Stimulated activated naive CD8-positive, alpha-beta T cell treated with anti-CD3 and anti-CD28 coated beads, Interleukin-15, amount 100 ng/mL, for 72 hours (primary cell): ENCODE data around the gene MTNR1A.
"Not testable (repeated sequence)": the region's sequence is repeated elsewhere in the genome, so short reads cannot be mapped to it uniquely, and the experiment has no call there.

Experiments
- ATAC-seq: fragments of 150-1000 bp; cut with Tn5 transposase; 2 replicates; pipeline ENCODE4 v1.10.0; 2021; ENCODE audit warnings: mild to moderate bottlenecking, moderate library complexity
- DNase-seq, 2 donors: peaks; one replicate each; pipeline ENCODE4 v3.0.0; 2021 to 2022
- H3K27ac Mint-ChIP-seq, 2 donors: one replicate each; pipeline ENCODE4 v1.8.0; 2022; ENCODE audit warnings: mild to moderate bottlenecking in 2 of 2, mixed read lengths in 2 of 2, moderate library complexity in 2 of 2
- H3K27me3 Mint-ChIP-seq: one replicate; pipeline ENCODE4 v1.8.0; 2022; ENCODE audit warnings: mixed read lengths
- H3K4me1 Mint-ChIP-seq: one replicate; pipeline ENCODE4 v1.8.0; 2022; ENCODE audit warnings: mild to moderate bottlenecking, mixed read lengths
- H3K4me3 Mint-ChIP-seq, 2 donors: one replicate each; pipeline ENCODE4 v1.8.0; 2022; ENCODE audit warnings: mild to moderate bottlenecking in 2 of 2, mixed read lengths in 2 of 2, moderate library complexity in 1 of 2
- H3K9me3 Mint-ChIP-seq, 2 donors: one replicate each; pipeline ENCODE4 v1.8.0; 2022; ENCODE audit warnings: mixed read lengths in 2 of 2

Gene MTNR1A

GRCh38 chr4:186537843-186538521 lies 17.4 kb downstream of the MTNR1A start:
- Mint-ChIP-seq H3K4me1 (no peaks in the 10 kb centered on the region), H3K4me3 (no peak overlapping the region), H3K9me3 (peaks cover 4 to 12% of the 10 kb centered on the region in 2 donors), H3K27ac (no peak overlapping the region), H3K27me3 (no peaks in the 10 kb centered on the region)
- ATAC-seq (no peak), DNase-seq (no peak)

GRCh38 chr4:186536285-186536684 lies 19.1 kb downstream of the MTNR1A start:
- Mint-ChIP-seq H3K4me1 (no peaks in the 10 kb centered on the region), H3K27ac (no peak overlapping the region), H3K9me3 (peaks cover 4 to 12% of the 10 kb centered on the region in 2 donors), H3K4me3 (no peak overlapping the region), H3K27me3 (no peaks in the 10 kb centered on the region)
- no peak for ATAC-seq
- no peak for DNase-seq

- Mint-ChIP-seq H3K4me1 (no peaks in the 10 kb centered on the region), H3K27me3 (no peaks in the 10 kb centered on the region), H3K27ac (no peak overlapping the region), H3K9me3 (peaks cover 4 to 12% of the 10 kb centered on the region in 2 donors), H3K4me3 (no peak overlapping the region)
- DNase-seq (no peak), ATAC-seq (no peak)
These were observed 21.3 kb downstream of the MTNR1A start for GRCh38 chr4:186534056-186534455.

- ATAC-seq, H3K4me1 Mint-ChIP-seq: not testable (repeated sequence)
- peaks cover 9 to 14% of the 10 kb centered on the region in 2 donors for H3K9me3 Mint-ChIP-seq
These were observed 31.4 kb downstream of the MTNR1A start for GRCh38 chr4:186523927-186524326.

GRCh38 chr4:186516287-186516686 lies 39.1 kb downstream of the MTNR1A start:
- no peak overlapping the region for H3K4me3 Mint-ChIP-seq
- H3K9me3 Mint-ChIP-seq = peaks cover 5 to 17% of the 10 kb centered on the region in 2 donors
- no peaks in the 10 kb centered on the region for H3K4me1 Mint-ChIP-seq
- DNase-seq = no peak
- H3K27me3 Mint-ChIP-seq = no peaks in the 10 kb centered on the region
- peak; percentile 33 for ATAC-seq
- H3K27ac Mint-ChIP-seq = no peak overlapping the region

More at GRCh38 chr4:186523927-186524326, 31.4 kb downstream of the MTNR1A start:
- peaks cover 14% of the 10 kb centered on the region for H3K27me3 Mint-ChIP-seq
- not testable (repeated sequence) for DNase-seq, H3K27ac Mint-ChIP-seq, H3K4me3 Mint-ChIP-seq

GRCh38 chr4:186514271-186514950 lies 41.0 kb downstream of the MTNR1A start:
- H3K4me3 Mint-ChIP-seq = no peak overlapping the region
- DNase-seq = no peak
- no peak for ATAC-seq
- H3K27me3 Mint-ChIP-seq = no peaks in the 10 kb centered on the region
- H3K9me3 Mint-ChIP-seq = peaks cover 5 to 10% of the 10 kb centered on the region in 2 donors
- H3K27ac Mint-ChIP-seq = no peak overlapping the region
- no peaks in the 10 kb centered on the region for H3K4me1 Mint-ChIP-seq

- not testable (repeated sequence) for H3K27me3 Mint-ChIP-seq, DNase-seq, H3K4me3 Mint-ChIP-seq, H3K27ac Mint-ChIP-seq, H3K4me1 Mint-ChIP-seq, ATAC-seq
- H3K9me3 Mint-ChIP-seq = peaks cover 0 to 12% of the 10 kb centered on the region in 2 donors
These were observed 50.6 kb downstream of the MTNR1A start for GRCh38 chr4:186504771-186505170.

GRCh38 chr4:186502231-186502630 lies 53.1 kb downstream of the MTNR1A start:
- ATAC-seq = no peak
- Mint-ChIP-seq H3K4me1 (no peaks in the 10 kb centered on the region), H3K9me3 (peaks cover 0 to 13% of the 10 kb centered on the region in 2 donors), H3K4me3 (no peak overlapping the region), H3K27ac (no peak overlapping the region), H3K27me3 (no peaks in the 10 kb centered on the region)
- no peak for DNase-seq

- H3K27ac Mint-ChIP-seq = no peak overlapping the region
- H3K27me3 Mint-ChIP-seq = no peaks in the 10 kb centered on the region
- H3K4me3 Mint-ChIP-seq = no peak overlapping the region
- no peak for ATAC-seq
- no peaks in the 10 kb centered on the region for H3K4me1 Mint-ChIP-seq
- H3K9me3 Mint-ChIP-seq = peaks cover 0 to 20% of the 10 kb centered on the region in 2 donors
- no peak for DNase-seq
These were observed 53.8 kb downstream of the MTNR1A start for GRCh38 chr4:186501554-186501953.

- peaks cover 4 to 25% of the 10 kb centered on the region in 2 donors for H3K9me3 Mint-ChIP-seq
- ATAC-seq = no peak
- no peak for DNase-seq
- no peak overlapping the region for H3K27ac Mint-ChIP-seq
- H3K4me3 Mint-ChIP-seq = no peak overlapping the region
- H3K27me3 Mint-ChIP-seq = no peaks in the 10 kb centered on the region
- H3K4me1 Mint-ChIP-seq = no peaks in the 10 kb centered on the region
These were observed 54.6 kb downstream of the MTNR1A start for GRCh38 chr4:186500721-186501304.

- DNase-seq (no peak), ATAC-seq (no peak)
- Mint-ChIP-seq H3K4me3 (no peak overlapping the region), H3K9me3 (peaks cover 7 to 28% of the 10 kb centered on the region in 2 donors), H3K27me3 (no peaks in the 10 kb centered on the region), H3K27ac (no peak overlapping the region), H3K4me1 (no peaks in the 10 kb centered on the region)
These were observed 55.9 kb downstream of the MTNR1A start for GRCh38 chr4:186499467-186499866.

- Mint-ChIP-seq H3K27me3 (no peaks in the 10 kb centered on the region), H3K4me1 (no peaks in the 10 kb centered on the region), H3K9me3 (peaks cover 10 to 50% of the 10 kb centered on the region in 2 donors), H3K27ac (no peak overlapping the region), H3K4me3 (no peak overlapping the region)
- DNase-seq (no peak), ATAC-seq (no peak)
These were observed 58.3 kb downstream of the MTNR1A start for GRCh38 chr4:186497043-186497442.

GRCh38 chr4:186494496-186494895 lies 60.9 kb downstream of the MTNR1A start:
- Mint-ChIP-seq H3K4me1 (no peaks in the 10 kb centered on the region), H3K27me3 (no peaks in the 10 kb centered on the region), H3K4me3 (no peak overlapping the region), H3K27ac (no peak overlapping the region), H3K9me3 (peaks cover 25 to 58% of the 10 kb centered on the region in 2 donors)
- ATAC-seq = no peak
- DNase-seq = no peak

- H3K4me3 Mint-ChIP-seq = no peak overlapping the region
- no peak overlapping the region for H3K27ac Mint-ChIP-seq
- H3K4me1 Mint-ChIP-seq = no peaks in the 10 kb centered on the region
- no peak for ATAC-seq
- no peaks in the 10 kb centered on the region for H3K27me3 Mint-ChIP-seq
- no peak for DNase-seq
- H3K9me3 Mint-ChIP-seq = peaks cover 19 to 30% of the 10 kb centered on the region in 2 donors
These were observed 67.6 kb downstream of the MTNR1A start for GRCh38 chr4:186487726-186488125.

- H3K27me3 Mint-ChIP-seq = no peaks in the 10 kb centered on the region
- ATAC-seq (no peak), DNase-seq (no peak)
- no peak overlapping the region for H3K27ac Mint-ChIP-seq
- no peak overlapping the region for H3K4me3 Mint-ChIP-seq
- peaks cover 16 to 18% of the 10 kb centered on the region in 2 donors for H3K9me3 Mint-ChIP-seq
- H3K4me1 Mint-ChIP-seq = no peaks in the 10 kb centered on the region
These were observed 69.2 kb downstream of the MTNR1A start for GRCh38 chr4:186486172-186486571.

GRCh38 chr4:186485561-186486062 lies 69.8 kb downstream of the MTNR1A start:
- no peaks in the 10 kb centered on the region for H3K27me3 Mint-ChIP-seq
- H3K4me1 Mint-ChIP-seq = no peaks in the 10 kb centered on the region
- H3K9me3 Mint-ChIP-seq = peaks cover 11 to 12% of the 10 kb centered on the region in 2 donors
- ATAC-seq (no peak), DNase-seq (no peak)
- no peak overlapping the region for H3K4me3 Mint-ChIP-seq
- H3K27ac Mint-ChIP-seq = no peak overlapping the region
